Measurements from ENCODE around the gene MYBPH.

GRCh38 chr1:203126151-203126865 lies 49.3 kb downstream of the MYBPH start:
- TF ChIP-seq CTCF (conservative IDR thresholded peaks at IDR 0.05; ENCODE audit: low read depth, low read length) (peak; percentile 53), EZH2 (IDR thresholded peaks at IDR 0.05; ENCODE audit: borderline replicate concordance, low read depth, low read length, poor library complexity, severe bottlenecking) (no peak)
